Measurements from ENCODE around the gene OR8J3. TPM values are rescaled to one million over a fixed set of nuclear protein-coding genes. Genes with fewer than 3 reads are reported as not detected.

OR8J3 gene
- polyA plus RNA-seq, 1 of the 3 experiments (the other 2 are of a cell fraction) = not detected

DNA sequence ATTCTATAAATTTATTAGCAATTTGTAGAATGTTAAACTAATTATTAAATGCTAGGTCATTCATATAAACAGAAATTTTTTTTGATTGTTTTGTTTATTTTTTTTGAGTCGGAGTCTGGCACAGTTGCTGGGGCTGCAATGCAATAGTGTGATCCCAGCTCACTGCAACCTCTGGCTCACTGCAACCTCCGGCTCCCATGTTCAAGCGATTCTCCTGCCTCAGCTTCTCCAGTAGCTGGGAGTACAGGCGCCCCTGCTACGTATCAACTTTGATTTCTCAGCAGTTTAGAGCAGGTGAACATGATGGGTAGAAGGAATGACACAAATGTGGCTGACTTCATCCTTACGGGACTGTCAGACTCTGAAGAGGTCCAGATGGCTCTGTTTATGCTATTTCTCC, 17.9 kb downstream of the OR8J3 start, which contains the start of gene OR8H3:
Gene OR8H3, plus strand, starts transcription at position 301 of the 400 bp plus-strand sequence. Its CDS starts 0 bp downstream, at position 301.
- Histone ChIP-seq H3K27ac (ENCODE audit: low read depth in 2 of 2, low read length in 1 of 2) (no peak within 1 kb of the TSS), H3K27me3 (ENCODE audit: insufficient read depth) (no peaks in the 10 kb centered on the region), H3K4me3 (ENCODE audit: low read depth in 2 of 2, low read length in 1 of 2) (no peak within 1 kb of the TSS), H2AFZ (ENCODE audit: low read depth) (no peak within 1 kb of the TSS), H3F3A (replicated peaks; ENCODE audit: insufficient read depth) (no peaks in the 10 kb centered on the region), H4K20me1 (ENCODE audit: insufficient read depth) (no peaks in the 10 kb centered on the region), H3K9me2 (no peaks in the 10 kb centered on the region), H3K79me2 (ENCODE audit: insufficient read depth) (no peaks in the 10 kb centered on the region), H3K9ac (no peak within 1 kb of the TSS), H3K4me2 (no peak within 1 kb of the TSS), H3K9me3 (no peaks in the 10 kb centered on the region), H3K36me3 (replicated peaks in 1 of 2; ENCODE audit: control insufficient read depth in 1 of 2, insufficient read depth in 2 of 2, low read length in 1 of 2) (no peaks in the 10 kb centered on the region), H3K4me1 (ENCODE audit: control insufficient read depth in 1 of 2, insufficient read depth in 2 of 2, low read depth in 1 of 2, low read length in 1 of 2) (no peaks in the 10 kb centered on the region)
- TF ChIP-seq EP300 (IDR thresholded peaks at IDR 0.05; ENCODE audit: borderline replicate concordance in 1 of 2, low read depth in 1 of 2, low read length in 1 of 2) = no peak
- TF ChIP-seq SIN3A (IDR thresholded peaks at IDR 0.05; ENCODE audit: borderline replicate concordance, low read depth, low read length) = no peak
- no peak for TF ChIP-seq JUND (IDR thresholded peaks at IDR 0.05)
- TF ChIP-seq, protein P1, sequence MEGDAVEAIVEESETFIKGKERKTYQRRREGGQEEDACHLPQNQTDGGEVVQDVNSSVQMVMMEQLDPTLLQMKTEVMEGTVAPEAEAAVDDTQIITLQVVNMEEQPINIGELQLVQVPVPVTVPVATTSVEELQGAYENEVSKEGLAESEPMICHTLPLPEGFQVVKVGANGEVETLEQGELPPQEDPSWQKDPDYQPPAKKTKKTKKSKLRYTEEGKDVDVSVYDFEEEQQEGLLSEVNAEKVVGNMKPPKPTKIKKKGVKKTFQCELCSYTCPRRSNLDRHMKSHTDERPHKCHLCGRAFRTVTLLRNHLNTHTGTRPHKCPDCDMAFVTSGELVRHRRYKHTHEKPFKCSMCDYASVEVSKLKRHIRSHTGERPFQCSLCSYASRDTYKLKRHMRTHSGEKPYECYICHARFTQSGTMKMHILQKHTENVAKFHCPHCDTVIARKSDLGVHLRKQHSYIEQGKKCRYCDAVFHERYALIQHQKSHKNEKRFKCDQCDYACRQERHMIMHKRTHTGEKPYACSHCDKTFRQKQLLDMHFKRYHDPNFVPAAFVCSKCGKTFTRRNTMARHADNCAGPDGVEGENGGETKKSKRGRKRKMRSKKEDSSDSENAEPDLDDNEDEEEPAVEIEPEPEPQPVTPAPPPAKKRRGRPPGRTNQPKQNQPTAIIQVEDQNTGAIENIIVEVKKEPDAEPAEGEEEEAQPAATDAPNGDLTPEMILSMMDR (IDR thresholded peaks at IDR 0.05) = no peak
- TF ChIP-seq EZH2phosphoT487 (IDR thresholded peaks at IDR 0.05; ENCODE audit: borderline replicate concordance, low read depth) = no peak
- no peak for TF ChIP-seq GATA2 (CRISPR knock-in tag; IDR thresholded peaks at IDR 0.05)
- no peak for TF ChIP-seq ZBTB33 (IDR thresholded peaks at IDR 0.05; ENCODE audit: borderline replicate concordance, low read depth)
- under 1% methylated on average over 6 of the region's 6 CpGs for WGBS (ENCODE audit: low lambda C conversion rate)
- DNase-seq = no peak
- CTCF ChIA-PET = no interaction called here
- POLR2A ChIA-PET = no interaction called here

DNA sequence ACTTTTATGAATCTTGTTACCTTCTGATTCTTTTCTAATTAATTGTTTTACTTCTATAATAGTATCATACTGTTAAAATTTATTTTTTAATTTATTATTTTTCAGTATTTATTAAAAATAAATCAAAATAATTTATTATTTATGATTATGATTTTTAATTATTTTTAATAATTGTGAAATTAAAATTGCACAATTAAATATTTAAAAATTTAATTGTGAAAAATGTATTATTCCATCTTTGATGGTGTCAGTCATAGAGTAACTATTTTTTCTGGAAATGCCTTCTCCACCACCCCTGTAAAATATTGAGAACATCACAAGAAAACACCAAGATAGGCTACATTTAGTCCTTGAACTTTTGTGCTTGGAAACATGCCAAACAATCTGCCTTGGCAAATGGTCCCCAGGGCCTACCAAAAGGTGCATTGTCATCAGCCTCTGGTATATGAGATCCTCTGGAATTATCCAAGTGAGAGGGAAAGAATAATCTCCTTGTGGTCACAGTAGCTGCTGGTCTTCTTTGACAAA, 36.7 kb downstream of the OR8J3 start, which contains the start of gene OR8H2:
Gene OR8H2, plus strand, starts transcription at position 478 of the 528 bp plus-strand sequence. CDS start 1,356 bp downstream, outside the sequence.
- H4K20me1 ChIP-seq (ENCODE audit: insufficient read depth) = no peaks in the 10 kb centered on the region
- POLR2A ChIA-PET = no interaction called here
- DNase-seq = no peak
- CTCF ChIA-PET = no interaction called here
- no peak for TF ChIP-seq YY1 (IDR thresholded peaks at IDR 0.05; ENCODE audit: low read depth)
- no peak for TF ChIP-seq EP300 (IDR thresholded peaks at IDR 0.05; ENCODE audit: borderline replicate concordance in 1 of 2, low read depth in 1 of 2, low read length in 1 of 2)
- no peak for TF ChIP-seq NFIC (IDR thresholded peaks at IDR 0.05; ENCODE audit: borderline replicate concordance)
- no peak for TF ChIP-seq FOXM1 (IDR thresholded peaks at IDR 0.05; ENCODE audit: low read depth)
- no peak for TF ChIP-seq EZH2phosphoT487 (IDR thresholded peaks at IDR 0.05; ENCODE audit: borderline replicate concordance, low read depth)
- no peaks in the 10 kb centered on the region for H3K79me2 ChIP-seq (ENCODE audit: insufficient read depth)
- no peaks in the 10 kb centered on the region for H3K4me1 ChIP-seq (ENCODE audit: control insufficient read depth in 1 of 2, insufficient read depth in 2 of 2, low read depth in 1 of 2, low read length in 1 of 2)
- H3K27ac ChIP-seq (ENCODE audit: low read depth in 2 of 2, low read length in 1 of 2) = no peak within 1 kb of the TSS
- no peak within 1 kb of the TSS for H3K4me2 ChIP-seq
- H3K27me3 ChIP-seq (ENCODE audit: insufficient read depth) = no peaks in the 10 kb centered on the region
- H3F3A ChIP-seq (replicated peaks; ENCODE audit: insufficient read depth) = no peaks in the 10 kb centered on the region
- no peak within 1 kb of the TSS for H3K4me3 ChIP-seq (ENCODE audit: low read depth in 2 of 2, low read length in 1 of 2)
- no peaks in the 10 kb centered on the region for H3K36me3 ChIP-seq (replicated peaks in 1 of 2; ENCODE audit: control insufficient read depth in 1 of 2, insufficient read depth in 2 of 2, low read length in 1 of 2)
- H3K9ac ChIP-seq = no peak within 1 kb of the TSS
- no peaks in the 10 kb centered on the region for H3K9me2 ChIP-seq
- no peak within 1 kb of the TSS for H2AFZ ChIP-seq (ENCODE audit: low read depth)
- no peaks in the 10 kb centered on the region; the same call in 1 of the 2 replicates for H3K9me3 ChIP-seq

Data from SK-N-SH (cell line).